GOT3 (cell line): ENCODE data around the gene DNAJC5.
A peak's percentile ranks its signal among the peaks of the same experiment; 100 is the strongest.
"Not testable (repeated sequence)": the region's sequence is repeated elsewhere in the genome, so short reads cannot be mapped to it uniquely, and the experiment has no call there.

ENCODE experiments used
- DNase-seq: peaks from one replicate; lab custom pipeline; 2025; ENCODE audit warnings: mixed read lengths; lab: John Stamatoyannopoulos, UW

The DNAJC5 gene

DNA sequence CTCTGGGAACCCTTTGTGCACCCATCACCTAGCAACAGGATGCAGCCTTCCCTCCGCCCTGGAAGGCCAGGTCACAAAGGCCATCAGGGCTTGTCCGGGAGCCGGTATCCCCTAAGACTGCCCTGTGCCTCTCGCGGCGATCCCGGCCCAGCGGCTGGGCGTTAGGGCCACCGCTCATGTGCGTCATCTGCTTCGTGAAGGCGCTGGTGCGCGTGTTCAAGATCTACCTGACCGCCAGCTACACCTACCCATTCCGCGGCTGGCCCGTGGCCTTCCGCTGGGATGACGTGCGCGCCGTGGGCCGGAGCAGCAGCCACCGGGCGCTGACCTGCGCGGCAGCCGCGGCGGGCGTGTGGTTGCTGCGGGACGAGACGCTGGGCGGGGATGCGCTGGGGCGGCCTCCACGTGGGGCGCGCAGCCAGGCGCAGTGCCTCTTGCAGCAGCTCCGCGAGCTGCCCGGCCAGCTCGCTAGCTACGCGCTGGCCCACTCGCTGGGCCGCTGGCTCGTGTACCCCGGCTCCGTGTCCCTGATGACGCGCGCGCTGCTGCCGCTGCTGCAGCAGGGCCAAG lies 33.5 kb upstream of the DNAJC5 start, which contains the start of gene ABHD16B:
Gene ABHD16B, plus strand, starts transcription at position 134 of the 570 bp plus-strand sequence. Its CDS starts 43 bp downstream, at position 177.
- DNase-seq, result no peak

- no peak for DNase-seq
Observed at GRCh38 chr20:63861981-63862901, 32.7 kb upstream of the DNAJC5 start.

DNA sequence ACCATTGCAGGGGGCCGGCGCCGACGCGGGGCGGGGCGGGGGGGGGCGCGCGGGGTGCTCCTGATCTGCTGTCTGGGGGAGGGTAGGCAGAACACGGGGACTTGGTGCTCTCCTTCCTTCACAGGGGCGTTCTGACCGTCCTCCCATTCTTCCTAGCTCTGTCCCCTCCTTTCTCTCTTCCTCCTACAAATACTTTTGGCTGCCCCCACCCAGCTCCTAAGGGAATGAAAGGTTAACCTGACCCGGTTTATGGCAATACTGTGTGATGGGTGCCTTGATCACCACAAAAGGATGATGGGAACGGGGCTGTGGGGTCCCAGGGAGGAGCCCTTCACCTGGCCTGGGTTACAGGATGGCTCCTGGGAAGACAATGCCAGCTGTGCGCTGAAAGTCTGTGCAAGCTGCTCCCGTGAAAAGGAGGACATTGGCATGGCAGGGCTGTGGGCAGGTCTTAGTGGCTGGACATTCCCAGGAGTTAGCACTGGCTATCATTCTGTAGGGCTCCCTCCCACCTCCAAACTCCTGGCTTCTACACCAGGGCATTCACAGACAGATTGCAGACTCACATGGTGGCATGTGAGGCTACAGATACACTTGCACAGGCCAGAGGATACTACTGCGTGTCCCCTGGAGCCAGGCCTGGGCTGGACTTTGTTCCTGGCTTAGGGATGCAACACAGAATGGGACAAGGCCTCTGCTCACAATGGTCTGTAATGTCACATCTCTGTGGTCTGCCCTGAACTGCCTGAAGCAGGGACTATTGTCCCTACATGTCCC lies 31.7 kb upstream of the DNAJC5 start:
- no peak for DNase-seq

DNA sequence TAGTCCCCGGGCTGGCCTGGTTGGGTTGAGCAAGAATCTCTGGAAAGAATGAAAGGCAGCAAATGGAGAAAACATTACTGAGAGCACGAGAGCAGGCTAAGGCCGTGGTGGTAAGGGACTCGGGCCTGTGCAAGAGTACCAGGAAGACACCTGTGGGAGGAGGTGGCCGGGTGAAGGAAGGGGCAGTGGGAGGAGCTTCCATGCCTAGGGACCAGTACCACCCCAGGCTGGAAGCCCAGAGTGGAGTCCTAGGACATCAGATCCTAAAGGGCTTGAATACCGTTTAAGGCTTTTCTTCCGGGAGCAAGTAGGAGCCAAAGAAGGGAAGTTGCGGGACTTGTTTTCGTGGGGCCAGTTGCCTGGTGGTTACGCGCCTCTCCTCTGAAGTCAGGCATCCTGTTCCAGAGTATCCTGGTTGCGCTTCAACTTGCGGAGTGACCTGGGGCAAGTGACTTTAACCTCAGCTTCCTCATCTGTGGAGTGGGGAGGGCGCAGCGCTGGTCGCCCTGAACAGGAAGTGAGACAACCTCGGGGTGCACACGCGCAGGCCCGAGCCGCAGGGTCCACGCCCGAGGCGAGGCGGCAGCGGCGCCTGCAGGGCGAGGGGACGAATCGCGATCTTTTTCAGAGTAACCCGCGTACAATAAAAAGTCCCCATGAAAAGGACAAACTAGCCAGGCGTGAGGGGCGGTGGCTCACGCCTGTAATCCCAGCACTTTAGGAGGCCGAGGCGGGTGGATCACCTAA lies 31.0 kb upstream of the DNAJC5 start:
- DNase-seq, result no peak

DNA sequence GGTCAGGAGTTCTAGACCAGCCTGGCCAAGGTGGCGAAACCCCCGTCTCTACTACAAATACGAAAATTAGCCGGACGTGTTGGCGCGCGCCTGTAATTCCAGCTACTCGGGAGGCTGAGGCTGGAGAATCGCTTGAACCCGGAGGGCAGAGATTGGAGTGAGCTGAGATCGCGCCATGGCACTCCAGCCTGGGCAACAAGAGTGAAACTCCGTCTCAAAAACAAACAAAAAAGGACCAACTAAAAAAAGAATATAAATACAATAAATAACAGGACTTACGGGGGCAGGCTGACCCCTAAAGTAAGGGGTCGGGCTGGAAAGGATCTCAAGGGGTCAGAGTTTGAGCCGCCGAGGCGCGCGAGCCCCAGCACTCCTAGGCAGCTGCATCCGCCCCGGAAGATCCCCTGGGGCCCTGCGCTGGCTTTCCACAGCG lies 30.4 kb upstream of the DNAJC5 start:
- DNase-seq, result no peak

DNA sequence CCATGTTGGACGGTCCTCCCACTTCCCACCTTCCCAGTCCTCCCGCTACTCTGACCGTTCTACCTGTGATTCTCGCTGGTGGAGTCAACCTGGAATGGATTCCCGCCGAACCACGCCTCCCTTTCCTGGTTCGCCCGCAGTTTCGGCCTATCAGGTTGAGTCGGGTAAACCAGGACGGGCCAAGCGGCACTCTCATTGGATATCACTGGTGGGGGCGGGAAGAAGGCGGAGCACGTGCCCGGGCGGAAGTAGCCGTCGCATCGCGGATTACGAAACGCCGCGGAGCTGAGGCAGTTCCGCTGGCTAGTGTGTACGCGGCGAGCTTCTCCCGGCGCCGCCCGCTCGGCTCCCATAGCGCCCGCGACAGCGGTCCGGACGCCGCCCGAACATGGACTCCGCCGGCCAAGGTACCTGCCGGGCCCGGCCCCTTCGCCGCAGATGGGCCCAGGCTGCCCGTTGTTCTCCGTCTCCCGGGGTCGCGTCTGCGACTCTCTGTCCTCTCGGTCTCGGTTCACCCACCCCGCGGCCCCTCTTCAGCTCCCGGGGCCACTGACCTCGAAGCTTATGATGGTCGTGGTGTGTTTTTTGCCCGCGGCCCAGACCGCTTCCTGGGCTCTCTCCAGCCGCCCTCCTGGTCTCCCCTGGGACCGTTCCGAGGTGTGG lies 29.8 kb upstream of the DNAJC5 start, which contains the start of gene TPD52L2:
Gene TPD52L2, plus strand, starts transcription at position 293 of the 663 bp plus-strand sequence. Its CDS starts 96 bp downstream, at position 389.
- peak; percentile 96 for DNase-seq

DNA sequence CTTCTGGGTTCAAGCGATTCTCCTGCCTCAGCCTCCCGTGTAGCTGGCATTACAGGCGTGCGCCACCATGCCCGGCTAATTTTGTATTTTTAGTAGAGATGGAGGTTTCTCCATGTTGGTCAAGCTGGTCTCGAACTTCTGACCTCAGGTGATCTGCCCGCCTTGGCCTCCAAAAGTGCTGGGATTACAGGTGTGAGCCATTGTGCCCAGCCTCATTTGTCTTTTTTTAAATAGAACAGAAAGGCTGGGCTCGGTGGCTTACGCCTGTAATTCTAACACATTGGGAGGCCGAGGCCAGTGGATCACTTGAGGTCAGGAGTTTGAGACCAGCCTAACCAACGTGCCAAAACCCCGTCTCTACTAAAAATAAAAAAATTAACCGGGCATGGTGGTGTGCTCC lies 27.9 kb upstream of the DNAJC5 start:
- DNase-seq, result not testable (repeated sequence)

- no peak for DNase-seq
Observed at GRCh38 chr20:63868264-63868663, 26.7 kb upstream of the DNAJC5 start.

GRCh38 chr20:63873477-63873971 lies 21.4 kb upstream of the DNAJC5 start:
- DNase-seq, result no peak

DNA sequence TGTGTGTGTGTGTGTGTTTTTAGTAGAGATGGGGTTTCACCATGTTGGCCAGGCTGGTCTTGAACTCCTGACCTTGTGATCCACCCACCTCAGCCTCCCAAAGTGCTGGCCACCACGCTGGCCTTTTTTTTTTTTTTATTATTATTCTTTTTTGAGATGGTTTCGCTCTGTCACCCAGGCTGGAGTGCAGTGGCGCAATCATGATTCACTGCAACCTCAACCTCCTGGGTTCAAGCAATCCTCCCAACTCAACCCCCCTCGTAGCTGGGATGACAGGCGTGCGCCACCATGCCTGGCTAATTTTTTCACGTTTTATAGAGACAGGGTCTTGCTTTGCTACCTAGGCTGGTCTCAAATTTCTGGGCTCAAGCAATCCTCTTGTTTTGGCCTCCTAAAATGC lies 20.7 kb upstream of the DNAJC5 start:
- not testable (repeated sequence) for DNase-seq

DNA sequence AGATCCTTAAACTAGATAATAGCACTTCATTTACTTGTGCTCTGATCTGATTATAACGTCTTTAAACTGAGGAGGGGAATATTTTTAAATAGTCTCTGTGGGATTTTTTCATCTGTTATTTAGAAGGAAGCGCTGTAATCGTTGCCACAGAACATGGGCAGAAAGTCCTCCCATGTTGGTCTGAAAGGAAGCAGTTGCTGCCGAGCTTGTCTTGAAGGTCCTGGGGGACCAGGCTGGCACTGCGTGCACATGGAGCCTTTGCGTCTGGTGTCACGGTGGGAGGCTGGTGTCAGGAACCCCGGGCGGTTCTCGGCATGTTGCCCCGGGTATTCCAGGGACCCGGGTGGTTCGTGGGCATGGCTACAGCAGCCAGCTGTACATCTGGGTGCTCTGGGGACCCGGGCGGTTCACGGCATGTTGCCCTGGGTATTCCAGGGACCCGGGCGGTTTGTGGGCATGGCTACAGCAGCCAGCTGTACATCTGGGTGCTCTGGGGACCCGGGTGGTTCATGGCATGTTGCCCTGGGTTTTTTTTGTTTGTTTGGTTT lies 18.4 kb upstream of the DNAJC5 start:
- DNase-seq, result no peak

DNA sequence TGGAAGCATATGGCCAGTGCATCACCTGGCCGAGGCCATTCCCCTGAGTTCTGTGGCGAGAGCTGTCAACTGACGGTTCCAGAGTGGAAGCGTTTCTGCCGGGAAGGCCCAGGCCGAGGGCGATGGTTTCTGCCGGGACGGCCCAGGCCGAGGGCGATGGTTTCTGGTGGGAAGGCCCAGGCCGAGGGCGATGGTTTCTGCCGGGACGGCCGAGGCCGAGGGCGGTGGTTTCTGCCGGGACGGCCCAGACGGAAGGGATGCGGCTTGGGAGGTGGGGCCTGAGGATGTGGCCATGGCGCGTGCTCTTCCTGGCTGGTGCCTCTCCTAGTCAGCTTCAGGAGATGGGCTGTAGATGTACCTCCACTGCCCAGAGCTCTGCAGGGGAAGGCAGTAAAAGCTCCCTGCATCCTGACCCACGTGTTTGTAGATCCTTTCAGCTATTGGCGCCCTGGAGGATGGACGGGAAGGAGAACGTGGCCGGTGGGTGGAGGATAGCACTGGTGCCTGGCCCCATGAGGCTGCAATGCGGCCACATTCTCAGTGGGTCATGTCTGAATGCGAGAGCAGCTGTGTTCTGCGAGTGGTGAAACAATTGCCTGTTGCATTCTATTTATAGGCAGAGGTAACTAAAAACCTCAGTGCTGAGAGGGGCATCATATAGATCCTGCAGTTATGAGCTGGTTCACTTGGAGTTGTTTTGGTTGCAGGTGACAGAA lies 17.0 kb upstream of the DNAJC5 start:
- no peak for DNase-seq

- DNase-seq, result no peak
Observed at GRCh38 chr20:63878899-63879663, 15.8 kb upstream of the DNAJC5 start.

- DNase-seq, result not testable (repeated sequence)
Observed at GRCh38 chr20:63880901-63881300, 14.0 kb upstream of the DNAJC5 start.

DNA sequence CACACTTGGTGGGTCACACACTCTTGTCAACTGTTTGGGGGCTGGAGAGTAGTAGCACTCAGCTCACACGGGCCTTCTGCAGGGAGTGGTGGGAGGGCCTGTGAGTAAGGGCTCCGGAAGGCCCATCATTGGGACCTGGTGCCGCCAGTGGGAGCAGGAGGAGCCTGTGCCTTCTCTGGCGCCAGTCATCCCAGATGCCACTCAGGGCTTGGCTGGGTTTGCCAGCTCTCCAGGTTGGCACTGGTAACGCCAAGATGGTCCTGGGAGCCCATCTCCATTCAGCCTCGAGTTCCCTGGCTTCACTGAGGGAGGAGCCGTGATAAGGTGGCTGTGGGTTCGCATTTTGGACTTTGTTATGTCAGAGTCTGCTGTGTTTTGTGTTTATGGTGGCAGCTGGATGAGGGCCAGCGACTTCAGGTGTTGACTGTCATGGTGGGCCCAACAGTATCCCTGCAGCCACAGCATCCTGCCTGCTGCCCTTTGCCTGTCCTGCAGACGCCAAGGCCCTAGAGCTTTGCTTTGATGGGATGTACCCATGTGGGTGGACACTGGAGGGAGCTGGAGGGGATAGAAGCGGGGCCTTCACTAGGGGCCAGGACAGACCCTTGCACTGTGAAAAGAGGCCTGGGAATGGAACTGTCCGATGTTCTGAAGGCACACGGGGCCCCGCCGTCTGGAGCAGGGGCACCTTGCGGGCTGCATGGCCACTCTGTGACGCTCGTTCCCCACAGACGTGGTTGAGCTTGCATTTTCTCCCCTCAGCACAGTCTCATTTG lies 13.3 kb upstream of the DNAJC5 start:
- DNase-seq, result no peak

DNA sequence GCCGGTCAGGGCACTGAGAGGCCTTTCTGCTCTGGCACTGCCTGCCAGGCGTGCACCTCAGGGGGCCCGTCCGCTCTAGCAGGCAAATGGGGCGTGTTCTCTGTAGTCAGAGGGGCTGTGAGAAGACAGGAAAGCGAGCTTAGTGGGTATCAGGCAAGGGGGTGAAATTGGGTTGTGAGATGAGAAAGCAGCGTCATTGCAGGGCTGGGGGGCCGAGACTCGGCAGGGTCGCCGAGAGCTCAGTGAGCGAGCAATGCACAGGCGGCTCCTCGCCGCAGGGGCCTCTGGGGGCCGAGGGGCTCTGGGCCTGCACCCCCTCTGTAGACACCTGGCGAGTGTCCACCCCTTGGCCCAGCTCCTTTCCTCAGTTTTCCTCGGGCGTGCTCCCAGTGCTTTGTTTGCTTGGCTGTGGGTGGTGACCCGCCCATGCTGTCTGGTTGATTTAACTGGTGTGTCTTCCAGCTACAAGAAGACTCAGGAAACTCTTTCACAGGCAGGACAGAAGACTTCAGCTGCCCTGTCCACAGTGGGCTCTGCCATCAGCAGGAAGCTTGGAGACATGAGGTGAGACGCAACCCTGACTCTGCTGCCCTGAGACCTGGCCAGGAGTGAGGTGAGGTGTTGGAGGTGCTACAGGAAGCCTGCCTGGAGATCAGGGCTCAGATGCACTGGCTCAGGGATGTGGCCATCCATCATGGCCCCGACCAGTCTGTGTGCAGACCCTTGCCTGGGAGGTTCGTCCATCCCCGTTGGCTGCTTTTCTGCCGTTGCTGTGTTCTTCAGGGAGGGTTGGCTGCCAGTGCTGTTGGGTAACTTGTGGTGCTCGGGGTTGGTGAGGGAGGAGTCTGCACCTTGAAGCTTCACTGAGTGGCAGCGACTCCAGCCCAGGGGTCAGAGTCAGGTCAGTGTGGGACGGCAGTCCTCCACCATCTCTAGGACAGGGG lies 12.4 kb upstream of the DNAJC5 start:
- no peak for DNase-seq

- DNase-seq, result no peak
Observed at GRCh38 chr20:63883201-63883593, 11.7 kb upstream of the DNAJC5 start.
